C1 segment of cervical spinal cord (tissue), 14 donors: ENCODE results near the gene RGR.
A peak's percentile ranks its signal among the peaks of the same experiment; 100 is the strongest.

Source experiments
- DNase-seq, 14 donors: peaks; one replicate each; lab custom pipeline; 2025; lab: John Stamatoyannopoulos, UW

Gene RGR

DNA sequence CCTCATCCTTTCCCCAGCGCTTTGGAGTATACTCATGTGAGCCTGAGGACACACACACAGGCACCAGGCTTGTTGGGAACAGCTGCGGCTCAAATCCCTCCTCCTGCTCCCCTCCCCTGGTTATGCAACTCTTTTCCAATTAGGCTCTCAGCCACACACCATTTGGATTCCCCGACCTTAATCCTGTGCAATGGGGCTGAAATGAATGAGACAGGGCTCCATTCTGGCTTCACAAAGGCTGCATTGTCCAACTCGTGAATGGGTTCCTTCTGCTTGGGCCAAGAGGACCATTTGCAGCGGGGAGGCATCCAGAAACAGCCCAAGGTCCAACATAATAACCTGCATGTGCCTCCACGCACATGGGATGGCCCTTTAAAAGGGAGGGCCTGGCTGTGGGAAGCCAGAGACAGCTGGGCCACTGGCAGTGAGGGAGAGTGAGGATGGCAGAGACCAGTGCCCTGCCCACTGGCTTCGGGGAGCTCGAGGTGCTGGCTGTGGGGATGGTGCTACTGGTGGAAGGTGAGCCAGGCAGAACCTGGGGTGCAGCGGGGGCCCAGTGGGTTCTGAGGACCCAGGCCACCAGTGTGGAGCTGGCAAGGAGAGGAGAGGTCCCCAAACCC lies at the start of gene RGR:
TSS of gene RGR (plus strand) at position 403 of the 620 bp plus-strand sequence. CDS start at position 441, 38 bp downstream.
- peak in 13 of 14 donors; percentile 69 to 96 (median 87) for DNase-seq

DNA sequence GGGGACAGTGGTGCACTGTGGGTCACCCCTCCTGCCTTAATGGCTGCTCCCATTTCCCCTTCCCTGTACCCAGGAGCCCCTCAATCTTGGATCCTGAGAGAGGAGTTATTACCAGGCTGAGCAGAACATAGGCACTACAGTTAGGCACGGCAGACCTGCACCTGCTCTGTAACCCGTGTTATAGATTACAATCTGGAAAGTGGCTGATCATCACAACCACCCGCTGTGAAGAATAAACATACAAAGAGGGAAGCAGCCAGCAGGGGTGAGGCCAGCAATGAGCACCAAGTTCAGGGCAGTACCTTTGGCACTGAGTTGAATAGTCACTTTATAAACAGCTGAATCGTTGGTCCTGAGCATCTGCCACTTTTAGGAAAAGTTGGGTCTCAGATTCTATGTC lies 48.8 kb upstream of the RGR start:
- no peak for DNase-seq

DNA sequence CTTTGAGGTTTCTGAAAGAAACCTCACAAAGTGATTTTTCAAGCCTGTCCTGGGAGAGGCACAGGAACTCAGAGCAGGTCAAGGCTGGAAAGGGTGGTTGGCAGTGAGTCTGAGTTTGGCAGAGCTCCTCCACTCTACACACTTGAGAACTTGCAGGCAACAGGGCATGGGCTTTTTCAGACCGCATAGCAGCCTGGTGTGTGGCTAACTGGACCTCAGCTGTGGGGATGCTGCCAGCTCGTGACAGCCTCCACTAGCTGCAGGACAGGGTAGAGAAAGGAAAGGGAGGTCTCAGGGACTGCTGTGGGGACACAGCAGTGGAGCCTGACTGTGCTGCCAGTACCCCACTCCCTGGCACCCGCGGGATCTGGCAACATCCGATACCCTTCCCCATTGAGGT lies 47.9 kb upstream of the RGR start:
- no peak for DNase-seq

- no peak for DNase-seq
These were observed 47.2 kb upstream of the RGR start for GRCh38 chr10:84197643-84198042.

DNA sequence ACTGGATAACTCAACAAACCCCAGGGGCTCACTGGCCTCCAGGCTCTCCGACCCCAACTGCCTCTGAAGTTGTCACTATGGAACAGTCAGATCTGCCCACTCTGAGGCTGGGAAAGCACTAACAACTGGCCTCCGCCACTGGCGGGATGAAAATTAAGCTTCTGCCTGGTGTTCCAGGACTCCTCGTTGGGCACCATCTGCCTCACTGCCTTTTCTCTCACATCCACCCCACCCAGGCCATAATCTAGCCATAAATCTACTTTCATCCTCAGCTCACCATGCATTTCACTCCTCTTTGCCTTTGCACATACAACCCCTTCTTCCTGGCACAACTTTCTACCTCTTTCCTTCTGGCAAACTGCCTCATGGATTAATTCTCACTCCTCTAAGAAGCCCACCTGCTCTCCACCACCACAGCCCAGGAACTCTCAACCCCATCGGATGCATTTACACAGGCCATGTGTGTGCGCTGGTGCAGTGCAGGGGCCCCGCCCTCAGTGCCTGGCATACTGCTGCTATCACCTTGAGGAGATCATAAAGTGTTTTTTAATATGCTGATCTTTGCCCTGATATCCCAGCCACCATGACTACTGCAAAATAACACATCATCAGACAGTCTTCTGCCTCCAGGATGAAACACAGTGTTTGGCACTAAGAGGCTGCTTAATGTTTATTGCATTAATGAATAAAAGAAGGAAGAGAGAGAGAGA lies 46.5 kb upstream of the RGR start:
- DNase-seq, result no peak

DNA sequence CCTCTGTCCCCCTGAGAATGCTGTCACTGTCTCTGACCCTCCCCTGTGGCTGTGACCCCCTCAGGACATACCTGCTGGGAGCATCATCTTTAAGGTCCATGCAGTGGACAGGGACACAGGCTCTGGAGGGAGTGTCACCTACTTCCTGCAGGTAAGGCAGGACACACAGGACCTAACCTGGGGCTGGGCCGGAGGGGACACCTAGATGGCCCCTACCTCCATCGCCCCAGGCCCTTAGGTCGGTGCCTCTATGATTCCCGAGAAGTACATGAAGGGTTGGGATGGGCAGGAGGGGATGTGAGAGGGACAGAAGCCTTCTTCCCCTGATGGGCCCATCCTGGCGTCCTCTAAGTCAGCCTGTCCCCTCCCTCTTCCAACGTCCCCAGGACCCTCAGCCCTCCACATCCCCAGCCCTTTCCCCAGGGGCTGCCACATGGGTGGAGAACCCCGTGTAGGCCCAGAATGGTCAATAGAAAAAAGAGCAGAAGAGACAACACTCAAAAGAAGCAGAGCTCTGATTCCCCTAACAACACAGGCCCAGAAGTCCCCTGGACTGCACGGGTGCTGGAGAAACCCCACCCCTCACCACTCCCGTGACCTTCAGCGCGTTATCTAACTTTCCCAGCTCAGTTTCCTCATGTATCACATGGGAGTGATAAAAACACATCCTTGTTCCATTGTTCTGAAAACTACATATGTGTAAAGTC lies 44.2 kb upstream of the RGR start:
- DNase-seq, result no peak

DNA sequence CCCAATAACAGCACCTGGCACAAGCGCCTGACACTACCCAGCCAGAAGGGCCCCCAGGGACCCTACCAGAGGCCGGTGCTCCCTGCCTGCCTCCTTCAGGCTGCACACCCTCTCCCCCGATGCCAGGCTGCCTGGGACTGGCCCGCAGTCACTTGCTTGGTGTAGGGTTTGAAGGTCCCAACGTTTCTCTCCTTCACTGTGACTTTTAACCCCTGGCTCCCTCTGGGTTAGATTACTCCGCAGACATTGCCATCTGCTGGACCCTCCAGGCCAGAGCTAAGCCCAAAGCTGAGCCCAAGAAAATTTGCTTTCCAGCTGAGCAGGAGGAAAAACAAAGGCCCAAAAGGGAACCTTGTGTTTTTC lies 43.6 kb upstream of the RGR start:
- DNase-seq, result no peak

DNA sequence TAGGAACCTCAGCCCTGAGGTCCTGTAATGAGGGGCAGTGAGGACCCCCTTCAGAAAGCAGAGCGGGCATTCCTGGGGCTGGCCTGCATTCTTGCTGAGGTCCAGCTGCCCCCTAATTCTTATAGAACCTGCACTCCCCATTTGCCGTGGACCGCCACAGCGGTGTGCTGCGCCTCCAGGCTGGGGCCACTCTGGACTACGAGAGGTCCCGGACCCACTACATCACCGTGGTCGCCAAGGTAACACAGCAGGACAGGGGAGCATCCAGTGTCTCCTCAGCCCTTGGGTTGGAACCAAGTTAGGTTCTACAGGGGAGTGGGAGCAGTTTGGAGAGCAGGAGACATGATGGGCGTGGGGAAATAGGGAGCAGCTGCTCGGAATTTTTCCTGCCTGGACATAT lies 43.2 kb upstream of the RGR start:
- DNase-seq, result no peak

- no peak for DNase-seq
These were observed 42.5 kb upstream of the RGR start for GRCh38 chr10:84202349-84202748.

GRCh38 chr10:84204122-84204521 lies 40.7 kb upstream of the RGR start:
- no peak for DNase-seq

GRCh38 chr10:84204610-84205009 lies 40.2 kb upstream of the RGR start:
- DNase-seq, result no peak

- peak in 12 of 14 donors; percentile 7 to 64 (median 28) for DNase-seq
These were observed 39.6 kb upstream of the RGR start for GRCh38 chr10:84205049-84205852.

DNA sequence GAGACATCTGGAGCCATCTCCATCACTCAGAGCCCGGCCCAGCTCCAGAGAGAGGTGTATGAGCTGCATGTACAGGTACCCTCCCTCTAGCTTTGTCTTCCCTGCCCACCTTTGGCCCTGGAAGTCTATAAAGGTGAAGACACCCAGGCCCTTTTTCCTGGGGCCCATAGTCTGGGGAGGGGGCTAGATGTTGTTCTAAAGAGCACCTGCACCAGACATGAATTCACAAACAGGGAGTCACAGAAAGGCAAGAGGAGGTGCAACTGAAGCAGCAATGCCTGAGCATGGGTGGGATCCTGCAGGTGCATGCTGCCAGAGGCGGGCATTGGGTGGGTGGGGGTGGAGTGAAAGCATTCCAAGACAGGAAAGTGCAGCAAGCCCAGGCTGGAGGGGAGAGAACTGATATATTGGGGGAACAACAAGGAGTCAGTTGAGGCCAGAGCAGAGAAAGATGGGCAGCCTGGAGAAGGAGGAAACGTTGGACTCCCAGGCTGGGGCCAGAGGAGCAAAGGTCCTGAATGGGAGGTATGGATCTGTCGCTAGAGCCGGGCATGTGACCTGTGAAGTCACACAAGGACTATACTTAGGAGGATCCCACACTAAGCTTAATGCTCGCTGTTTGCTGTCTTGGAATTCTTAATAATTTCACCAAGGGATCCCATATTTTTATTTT lies 38.9 kb upstream of the RGR start:
- DNase-seq, result no peak

- DNase-seq, result no peak
These were observed 36.8 kb upstream of the RGR start for GRCh38 chr10:84208023-84208422.

DNA sequence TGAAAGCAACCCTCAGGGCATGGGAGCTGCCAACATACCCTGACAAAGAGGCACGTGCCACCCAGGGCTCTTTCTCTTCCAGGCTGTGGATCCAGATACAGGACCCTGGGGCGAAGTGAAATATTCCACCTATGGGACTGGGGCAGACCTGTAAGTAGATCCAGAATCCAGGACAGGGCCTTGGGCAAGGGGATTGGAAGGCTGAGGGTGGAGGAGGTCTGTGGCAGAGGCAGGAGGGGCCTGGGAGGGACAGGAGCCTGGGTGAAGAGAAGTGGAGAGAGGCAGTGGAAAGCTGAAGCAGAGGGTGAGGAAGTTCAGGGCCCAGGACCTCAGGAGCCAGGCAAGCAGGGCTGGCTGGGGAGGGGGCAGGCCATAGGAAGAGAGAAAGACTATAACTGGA lies 33.3 kb upstream of the RGR start:
- DNase-seq, result no peak

DNA sequence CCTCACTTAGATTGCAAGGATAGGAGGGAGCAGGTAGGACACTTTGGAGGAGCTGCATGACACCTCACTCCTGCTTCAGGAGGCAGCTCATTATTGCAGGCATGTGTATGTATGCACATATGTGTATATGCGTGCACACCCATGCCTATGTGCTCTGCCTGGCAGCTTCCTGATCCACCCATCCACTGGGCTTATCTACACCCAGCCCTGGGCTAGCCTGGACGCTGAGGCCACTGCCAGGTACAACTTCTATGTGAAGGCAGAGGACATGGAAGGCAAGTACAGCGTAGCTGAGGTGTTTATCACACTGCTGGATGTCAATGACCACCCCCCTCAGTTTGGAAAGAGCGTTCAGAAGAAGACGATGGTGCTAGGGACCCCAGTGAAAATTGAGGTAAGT lies 32.8 kb upstream of the RGR start:
- DNase-seq, result no peak

DNA sequence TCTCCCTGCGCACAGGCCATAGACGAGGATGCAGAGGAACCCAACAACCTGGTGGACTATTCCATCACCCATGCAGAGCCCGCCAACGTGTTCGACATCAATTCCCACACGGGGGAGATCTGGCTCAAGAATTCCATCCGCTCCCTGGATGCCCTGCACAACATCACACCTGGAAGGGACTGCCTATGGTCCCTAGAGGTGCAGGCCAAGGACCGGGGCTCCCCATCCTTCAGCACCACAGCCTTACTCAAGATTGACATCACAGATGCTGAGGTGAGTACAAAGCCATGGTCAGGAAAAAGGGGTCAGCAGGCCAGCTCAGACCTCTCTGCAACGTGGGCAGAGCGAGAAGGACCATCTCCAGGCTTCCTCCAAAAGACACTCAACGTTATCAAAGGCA lies 31.8 kb upstream of the RGR start:
- DNase-seq, result no peak

- no peak for DNase-seq
These were observed 30.7 kb upstream of the RGR start for GRCh38 chr10:84214046-84214572.

DNA sequence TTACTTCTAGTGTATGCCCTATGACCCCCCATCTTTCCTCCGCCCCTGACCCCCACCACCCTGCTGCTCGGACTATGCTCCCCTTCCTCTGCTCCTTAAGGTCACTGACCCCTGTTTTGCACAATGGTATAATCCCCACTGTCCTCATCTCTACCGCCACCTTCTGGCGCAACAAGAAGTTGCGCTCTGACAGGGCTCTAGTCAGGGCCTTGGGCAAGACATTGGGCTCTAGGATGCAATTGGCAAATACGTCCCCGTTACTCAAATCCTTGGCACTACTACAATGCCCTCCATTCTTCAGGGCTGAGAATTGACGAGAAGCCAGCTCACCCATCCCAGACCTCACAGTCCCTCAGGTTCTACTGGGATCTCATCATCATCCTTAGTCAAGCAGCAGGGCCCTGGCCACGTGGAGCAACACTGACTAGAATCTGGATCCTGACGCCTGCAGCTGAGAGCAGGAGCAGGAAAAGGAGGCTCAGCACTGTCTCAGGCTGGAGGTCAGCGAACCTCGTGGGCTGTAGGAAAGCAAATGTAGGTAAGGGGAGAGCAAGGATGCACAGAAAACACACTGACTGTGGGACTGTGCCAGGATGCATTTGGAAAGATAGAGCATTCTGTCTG lies 30.1 kb upstream of the RGR start:
- DNase-seq, result peak in 2 of 14 donors; percentile 14 to 43

GRCh38 chr10:84216834-84217233 lies 28.0 kb upstream of the RGR start:
- no peak for DNase-seq

DNA sequence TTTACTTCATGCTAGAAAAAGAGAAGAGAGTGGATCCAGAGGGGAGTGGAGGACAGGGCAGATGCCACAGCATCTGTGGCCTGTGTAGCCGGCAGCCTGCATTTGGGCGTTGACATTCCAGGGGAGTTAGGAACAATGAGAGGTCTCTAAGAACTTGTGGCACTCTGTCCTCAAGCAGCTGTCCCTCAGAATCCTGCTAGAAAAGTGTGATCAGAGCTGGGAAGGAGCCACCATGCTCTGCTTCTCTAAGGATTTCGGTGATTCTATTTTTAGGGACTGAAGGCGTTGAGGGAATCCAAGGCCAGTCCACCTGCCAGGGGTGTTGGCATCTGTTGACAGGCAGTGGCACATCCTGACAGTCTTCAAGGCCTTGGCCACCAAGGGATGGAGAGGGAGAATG lies 27.1 kb upstream of the RGR start:
- DNase-seq, result no peak
